GM12891 (cell line): ENCODE results near the gene HMBS.

Experiments
- PAX5 ChIP-seq: IDR thresholded peaks from 2 replicates; pipeline ENCODE4 v1.6.1; 2011; ENCODE audit warnings: low read length, moderate library complexity, mild to moderate bottlenecking; ENCODE audit not compliant: insufficient read depth, severe bottlenecking
- POLR2A ChIP-seq: IDR thresholded peaks from 2 replicates; pipeline ENCODE4 v1.6.1; 2011; ENCODE audit warnings: low read depth, low read length, control low read depth
- POLR2AphosphoS5 ChIP-seq: IDR thresholded peaks from 2 replicates; pipeline ENCODE4 v1.6.1; 2011; ENCODE audit warnings: low read depth, low read length, control low read depth
- POU2F2 ChIP-seq: IDR thresholded peaks from 2 replicates; pipeline ENCODE4 v1.6.1; 2011; ENCODE audit warnings: low read depth, mild to moderate bottlenecking, control low read depth, low read length, moderate library complexity
- SPI1 ChIP-seq: IDR thresholded peaks from 2 replicates; pipeline ENCODE4 v1.6.1; 2011; ENCODE audit warnings: low read depth, low read length, control low read depth
- TAF1 ChIP-seq: IDR thresholded peaks from 2 replicates; pipeline ENCODE4 v1.6.1; 2011; ENCODE audit warnings: low read depth, low read length, control low read depth

- TF ChIP-seq POLR2A (no peak), POLR2AphosphoS5 (no peak), PAX5 (no peak), TAF1 (no peak), POU2F2 (no peak), SPI1 (no peak)
Measured at GRCh38 chr11:119113716-119114115, 29.0 kb downstream of the HMBS start.
